IPS-NIHi7 (cell line): Measurements from ENCODE around the gene FBXW8.
A peak's percentile ranks its signal among the peaks of the same experiment; 100 is the strongest.

Experiments used
- DNase-seq: peaks from one replicate; pipeline ENCODE4 v3.0.0; 2012; ENCODE audit warnings: mixed read lengths; ENCODE audit errors: extremely low spot score

FBXW8 gene

GRCh38 chr12:116955382-116956021 lies 44.8 kb downstream of the FBXW8 start:
- peak; percentile 48 for DNase-seq

GRCh38 chr12:116958402-116959197 lies 47.9 kb downstream of the FBXW8 start:
- DNase-seq: no peak

- DNase-seq: no peak
These were observed 48.4 kb downstream of the FBXW8 start for GRCh38 chr12:116959198-116959460.

GRCh38 chr12:116959845-116960514 lies 49.2 kb downstream of the FBXW8 start:
- no peak for DNase-seq

- no peak for DNase-seq
These were observed 51.4 kb downstream of the FBXW8 start for GRCh38 chr12:116962197-116962596.

GRCh38 chr12:116962783-116963356 lies 52.1 kb downstream of the FBXW8 start:
- no peak for DNase-seq

- no peak for DNase-seq
These were observed 53.6 kb downstream of the FBXW8 start for GRCh38 chr12:116964054-116965050.

- no peak for DNase-seq
These were observed 58.2 kb downstream of the FBXW8 start for GRCh38 chr12:116968986-116969385.

- DNase-seq: no peak
These were observed 59.1 kb downstream of the FBXW8 start for GRCh38 chr12:116969615-116970585.

- DNase-seq: no peak
These were observed 60.5 kb downstream of the FBXW8 start for GRCh38 chr12:116971222-116971621.

- DNase-seq: no peak
These were observed 65.1 kb downstream of the FBXW8 start for GRCh38 chr12:116975779-116976393.

- DNase-seq: no peak
These were observed 67.0 kb downstream of the FBXW8 start for GRCh38 chr12:116977465-116978380.

GRCh38 chr12:116978791-116979508 lies 68.2 kb downstream of the FBXW8 start:
- DNase-seq: no peak

GRCh38 chr12:116980083-116980482 lies 69.3 kb downstream of the FBXW8 start:
- DNase-seq: no peak

- no peak for DNase-seq
These were observed 72.2 kb downstream of the FBXW8 start for GRCh38 chr12:116982791-116983411.

- DNase-seq: no peak
These were observed 73.3 kb downstream of the FBXW8 start for GRCh38 chr12:116984098-116984497.

- DNase-seq: no peak
These were observed 79.6 kb downstream of the FBXW8 start for GRCh38 chr12:116990329-116990728.
